SK-N-MC (cell line): Measurements from ENCODE around the gene DTD1.

ENCODE experiments used
- EZH2 ChIP-seq: fragments of 200-600 bp; sonication (generic); IDR thresholded peaks from one replicate; pipeline ENCODE4 v1.6.1; 2017; ENCODE audit warnings: antibody characterized with exemption
- FOXP2 ChIP-seq: optimal IDR thresholded peaks from 2 replicates; pipeline ENCODE3; 2011; ENCODE audit warnings: mild to moderate bottlenecking, moderate library complexity; ENCODE audit not compliant: insufficient read depth; ENCODE audit errors: extremely low read length, control extremely low read depth
- POLR2AphosphoS5 ChIP-seq: IDR thresholded peaks from 2 replicates; pipeline ENCODE4 v1.6.1; 2012; ENCODE audit warnings: mild to moderate bottlenecking, low read depth, low read length, borderline replicate concordance

GRCh38 chr20:18748987-18749386 lies 161.1 kb downstream of the DTD1 start:
- TF ChIP-seq EZH2 = no peak
- no peak for TF ChIP-seq FOXP2
- TF ChIP-seq POLR2AphosphoS5 = no peak
